Ishikawa (cell line): Measurements from ENCODE around the gene ARVCF.

Source experiments
- CEBPB ChIP-seq: IDR thresholded peaks from 2 replicates; pipeline ENCODE4 v1.6.1; 2012
- CREB1 ChIP-seq: IDR thresholded peaks from 2 replicates; pipeline ENCODE4 v1.6.1; 2012; ENCODE audit warnings: low read depth
- EGR1 ChIP-seq: IDR thresholded peaks from 2 replicates; pipeline ENCODE4 v1.6.1; 2012
- EP300 ChIP-seq: IDR thresholded peaks from 2 replicates; pipeline ENCODE4 v1.6.1; 2012; ENCODE audit warnings: borderline replicate concordance
- FOXM1 ChIP-seq: IDR thresholded peaks from 2 replicates; pipeline ENCODE4 v1.6.1; 2012; ENCODE audit warnings: low read depth, borderline replicate concordance
- MAX ChIP-seq: IDR thresholded peaks from 2 replicates; pipeline ENCODE4 v1.6.1; 2012
- NFIC ChIP-seq: IDR thresholded peaks from 2 replicates; pipeline ENCODE4 v1.6.1; 2012
- RAD21 ChIP-seq: IDR thresholded peaks from 2 replicates; pipeline ENCODE4 v1.6.1; 2012; ENCODE audit warnings: low read depth
- REST ChIP-seq: IDR thresholded peaks from 2 replicates; pipeline ENCODE4 v1.6.1; 2012; ENCODE audit warnings: low read depth, mild to moderate bottlenecking
- TAF1 ChIP-seq: IDR thresholded peaks from 2 replicates; pipeline ENCODE4 v1.6.1; 2012; ENCODE audit warnings: low read depth, mild to moderate bottlenecking
- TCF12 ChIP-seq: IDR thresholded peaks from 2 replicates; pipeline ENCODE4 v1.6.1; 2012; ENCODE audit warnings: low read depth
- TEAD4 ChIP-seq: IDR thresholded peaks from 2 replicates; pipeline ENCODE4 v1.6.1; 2012
- USF1 ChIP-seq: IDR thresholded peaks from 2 replicates; pipeline ENCODE4 v1.6.1; 2012
- YY1 ChIP-seq: IDR thresholded peaks from 2 replicates; pipeline ENCODE4 v1.6.1; 2012; ENCODE audit warnings: low read depth
- ZBTB7A ChIP-seq: IDR thresholded peaks from 2 replicates; pipeline ENCODE4 v1.6.1; 2012; ENCODE audit warnings: low read depth

The ARVCF gene

GRCh38 chr22:20032407-20032991 lies 15.9 kb upstream of the ARVCF start:
- TF ChIP-seq REST (no peak), TEAD4 (no peak), NFIC (no peak)

- TF ChIP-seq TEAD4 (no peak), MAX (peak; percentile 39; the same call in 1 of the 2 replicates), CREB1 (no peak), ZBTB7A (peak; percentile 47; the same call in 1 of the 2 replicates), CEBPB (peak; percentile 60), NFIC (no peak), EP300 (no peak), USF1 (peak; percentile 85)
Observed at GRCh38 chr22:20031732-20032406, 15.2 kb upstream of the ARVCF start.

GRCh38 chr22:20029550-20030225 lies 13.1 kb upstream of the ARVCF start:
- no peak for TF ChIP-seq CEBPB
- TF ChIP-seq TCF12, result no peak
- no peak for TF ChIP-seq EP300
- TF ChIP-seq FOXM1, result no peak
- no peak for TF ChIP-seq REST
- no peak for TF ChIP-seq NFIC
- TF ChIP-seq EGR1, result no peak
- TF ChIP-seq USF1, result no peak
- TF ChIP-seq MAX, result no peak
- TF ChIP-seq ZBTB7A, result no peak
- no peak for TF ChIP-seq YY1
- TF ChIP-seq RAD21, result no peak
- TF ChIP-seq CREB1, result no peak
- TF ChIP-seq TAF1, result no peak
- no peak for TF ChIP-seq TEAD4

GRCh38 chr22:20028855-20029549 lies 12.4 kb upstream of the ARVCF start:
- no peak for TF ChIP-seq ZBTB7A
- TF ChIP-seq TEAD4, result no peak
- TF ChIP-seq FOXM1, result no peak
- TF ChIP-seq REST, result no peak
- TF ChIP-seq YY1, result no peak
- TF ChIP-seq TCF12, result no peak
- no peak for TF ChIP-seq EP300
- TF ChIP-seq EGR1, result no peak
- TF ChIP-seq USF1, result no peak
- TF ChIP-seq CREB1, result no peak
- no peak for TF ChIP-seq CEBPB
- TF ChIP-seq TAF1, result no peak
- TF ChIP-seq MAX, result no peak
- TF ChIP-seq RAD21, result no peak
- no peak for TF ChIP-seq NFIC
